HL-60/S4 treated with phorbol 12-myristate 13-acetate at 8.2 ng/mL for 4 days and 3 days (cell line): ENCODE data around the gene SFMBT2.

Experiments used
- in situ Hi-C: fragments of 300-500 bp; cut with MboI; formaldehyde crosslinking; loops from 2 replicates; pipeline ENCODE4 v1.15.0; 2022; ENCODE audit warnings: low sequenced_read_pairs

Gene SFMBT2

GRCh38 chr10:7117806-7118674, 292.8 kb downstream of the SFMBT2 start:
- in situ Hi-C loops, result no loop called here

DNA sequence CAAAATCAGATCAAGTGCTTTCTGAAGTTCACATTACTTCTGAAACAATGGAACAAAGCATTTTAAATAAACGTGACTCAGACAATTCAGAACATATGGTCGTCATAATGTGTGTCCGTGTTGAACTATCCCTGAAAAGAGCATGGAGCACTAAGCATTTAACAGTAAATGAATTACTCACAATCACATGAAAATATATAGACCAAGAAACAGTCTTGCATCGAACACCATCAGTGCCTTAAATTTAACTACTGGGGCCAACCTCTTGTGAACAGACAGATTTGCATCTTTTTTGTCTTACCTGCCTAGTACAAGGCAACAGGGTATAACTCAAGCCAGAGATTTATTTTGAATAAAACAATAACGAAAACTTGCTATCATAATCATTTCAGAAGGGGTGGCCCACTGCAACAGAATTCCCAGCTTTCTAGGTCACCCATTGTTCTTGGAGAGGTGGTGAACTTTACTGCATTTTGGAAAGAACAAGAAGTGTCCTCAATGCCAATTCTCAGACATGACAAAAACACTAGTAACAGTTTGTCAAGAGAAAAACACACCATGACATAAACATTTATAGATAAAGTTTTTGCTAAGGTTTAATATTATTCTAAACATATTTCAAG, 293.5 kb downstream of the SFMBT2 start:
- in situ Hi-C loops, result no loop called here

DNA sequence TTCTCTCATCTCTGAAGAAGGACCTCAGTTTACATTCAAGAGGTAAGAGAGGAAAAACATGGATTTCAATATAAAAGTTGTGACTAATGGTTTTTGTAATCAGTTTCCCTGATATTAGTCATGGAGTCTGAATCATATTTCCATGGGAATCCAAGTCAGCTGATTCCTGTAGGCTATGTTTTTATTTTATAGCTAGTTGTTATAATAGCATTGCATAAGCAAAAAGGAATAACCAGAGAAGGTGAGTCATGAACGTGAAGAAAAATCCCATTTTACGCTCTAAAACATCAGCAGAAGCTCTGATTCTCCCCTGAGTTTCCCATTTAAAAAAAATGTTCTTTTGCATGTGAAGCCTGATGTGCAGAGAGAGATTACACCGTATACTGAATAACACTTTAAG, 299.3 kb downstream of the SFMBT2 start:
- in situ Hi-C loops, result no loop called here

DNA sequence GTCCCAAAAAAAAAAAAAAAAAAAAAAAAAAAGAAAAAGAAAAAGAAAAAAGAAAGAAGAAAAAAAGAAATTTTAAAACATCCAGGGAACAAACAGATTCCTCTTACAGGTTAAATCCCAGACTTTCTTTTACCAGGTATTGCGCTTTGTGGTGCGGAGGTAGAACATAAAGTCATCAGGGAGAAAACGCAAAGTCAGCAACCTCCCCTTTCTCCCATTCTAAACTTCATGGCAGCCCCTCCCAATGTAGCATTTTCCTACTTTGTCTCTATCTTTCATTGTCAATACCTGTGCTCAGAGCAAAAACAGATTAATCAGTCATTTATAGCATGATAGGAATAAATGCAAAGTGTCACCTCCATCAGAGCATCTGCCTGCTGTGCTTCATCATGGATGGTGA, 299.7 kb downstream of the SFMBT2 start:
- in situ Hi-C loops, result no loop called here
